ENCODE measurements around the gene ASIP.
"Not testable (repeated sequence)": the region's sequence is repeated elsewhere in the genome, so short reads cannot be mapped to it uniquely, and the experiment has no call there.

ASIP gene

GRCh38 chr20:34251619-34252018 is 10.4 kb downstream of the ASIP start:
- DNase-seq (ENCODE audit: low read depth in 1 of 2, low spot score in 1 of 2): no peak
- in situ Hi-C loops (cut with HindIII; ENCODE audit: low pct_unique_long_range_greater_than_20kb, low sequenced_read_pairs): no loop called here

DNA sequence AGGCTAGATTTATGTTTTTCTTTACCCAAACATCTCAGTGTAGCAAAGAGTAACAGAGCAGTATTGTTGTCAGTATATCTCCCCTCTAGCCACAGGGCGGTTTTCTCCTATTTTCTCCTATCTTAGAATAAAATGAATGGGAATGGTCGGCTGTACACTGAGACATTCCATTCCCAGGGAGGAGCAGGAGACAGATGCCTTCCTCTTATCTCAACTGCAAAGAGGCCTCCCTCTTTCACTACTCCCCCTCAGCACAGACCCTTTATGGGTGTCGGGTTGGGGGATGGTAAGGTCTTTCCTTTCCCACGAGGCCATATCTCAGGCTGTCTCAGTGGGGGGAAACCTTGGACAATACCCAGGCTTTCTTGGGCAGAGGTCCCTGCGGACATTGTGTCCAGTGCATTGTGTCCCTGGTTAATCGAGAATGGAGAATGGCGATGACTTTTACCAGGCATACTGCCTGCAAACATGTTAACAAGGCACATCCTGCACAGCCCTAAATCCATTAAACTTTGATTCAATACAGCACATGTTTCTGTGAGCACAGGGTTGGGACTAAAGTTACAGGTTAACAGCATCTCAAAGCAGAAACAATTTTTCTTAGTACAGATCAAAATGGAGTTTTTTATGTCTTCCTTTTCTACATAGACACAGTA is 11.3 kb downstream of the ASIP start:
- in situ Hi-C loops (cut with HindIII; ENCODE audit: low pct_unique_long_range_greater_than_20kb, low sequenced_read_pairs); DNase-seq (ENCODE audit: low read depth in 1 of 2, low spot score in 1 of 2): not testable (repeated sequence)

More at GRCh38 chr20:34251619-34252018, 10.4 kb downstream of the ASIP start:
- TF ChIP-seq JUND (IDR thresholded peaks at IDR 0.05; ENCODE audit: low read depth): no peak

DNA sequence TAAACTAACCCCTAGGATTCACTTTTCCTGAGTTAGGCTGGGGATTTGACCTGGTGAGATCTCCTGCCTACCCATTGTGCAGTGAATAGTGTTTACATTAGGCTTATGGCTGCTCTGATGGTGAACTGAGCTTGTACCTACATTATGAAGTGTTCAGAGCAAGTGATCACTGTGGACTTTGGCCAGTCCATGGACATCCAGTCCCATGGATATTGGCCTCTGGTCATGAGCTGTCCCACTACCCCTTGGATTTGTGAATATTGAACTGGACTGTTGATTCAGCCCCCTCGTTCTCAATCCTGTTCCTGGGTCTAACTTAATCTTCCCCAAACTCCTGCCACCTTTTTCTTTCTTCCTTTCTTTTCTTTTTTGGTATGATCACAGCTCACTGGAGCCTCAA is 13.8 kb downstream of the ASIP start:
- no peak for TF ChIP-seq JUND (IDR thresholded peaks at IDR 0.05; ENCODE audit: low read depth)
- no peak for DNase-seq (ENCODE audit: low read depth in 1 of 2, low spot score in 1 of 2)
- in situ Hi-C loops (cut with HindIII; ENCODE audit: low pct_unique_long_range_greater_than_20kb, low sequenced_read_pairs): no loop called here

DNA sequence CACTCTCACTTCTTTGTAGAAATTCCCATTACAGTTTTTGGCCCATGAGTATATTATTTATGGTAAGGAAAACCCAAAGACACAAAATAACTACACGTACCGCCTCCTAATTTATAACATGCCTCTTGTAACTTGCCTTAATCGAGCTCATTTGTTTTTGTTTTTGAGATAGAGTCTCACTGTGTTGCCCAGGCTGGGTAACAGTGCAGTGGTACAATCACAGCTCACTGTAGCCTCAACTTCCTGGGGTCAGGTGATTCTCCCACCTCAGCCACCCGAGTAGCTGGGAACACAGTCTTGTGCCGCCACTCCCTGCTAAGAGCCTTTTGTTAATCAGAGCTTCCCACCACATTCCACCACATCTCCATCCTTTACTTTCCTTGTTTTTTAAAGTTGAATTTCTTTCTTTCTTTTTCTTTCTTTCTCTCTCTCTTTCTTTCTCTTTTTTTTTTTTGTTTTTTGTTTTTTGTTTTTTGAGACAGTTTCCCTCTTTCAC is 15.5 kb downstream of the ASIP start:
- no peak for TF ChIP-seq JUND (IDR thresholded peaks at IDR 0.05; ENCODE audit: low read depth)
- in situ Hi-C loops (cut with HindIII; ENCODE audit: low pct_unique_long_range_greater_than_20kb, low sequenced_read_pairs): no loop called here
- DNase-seq (ENCODE audit: low read depth in 1 of 2, low spot score in 1 of 2): no peak

DNA sequence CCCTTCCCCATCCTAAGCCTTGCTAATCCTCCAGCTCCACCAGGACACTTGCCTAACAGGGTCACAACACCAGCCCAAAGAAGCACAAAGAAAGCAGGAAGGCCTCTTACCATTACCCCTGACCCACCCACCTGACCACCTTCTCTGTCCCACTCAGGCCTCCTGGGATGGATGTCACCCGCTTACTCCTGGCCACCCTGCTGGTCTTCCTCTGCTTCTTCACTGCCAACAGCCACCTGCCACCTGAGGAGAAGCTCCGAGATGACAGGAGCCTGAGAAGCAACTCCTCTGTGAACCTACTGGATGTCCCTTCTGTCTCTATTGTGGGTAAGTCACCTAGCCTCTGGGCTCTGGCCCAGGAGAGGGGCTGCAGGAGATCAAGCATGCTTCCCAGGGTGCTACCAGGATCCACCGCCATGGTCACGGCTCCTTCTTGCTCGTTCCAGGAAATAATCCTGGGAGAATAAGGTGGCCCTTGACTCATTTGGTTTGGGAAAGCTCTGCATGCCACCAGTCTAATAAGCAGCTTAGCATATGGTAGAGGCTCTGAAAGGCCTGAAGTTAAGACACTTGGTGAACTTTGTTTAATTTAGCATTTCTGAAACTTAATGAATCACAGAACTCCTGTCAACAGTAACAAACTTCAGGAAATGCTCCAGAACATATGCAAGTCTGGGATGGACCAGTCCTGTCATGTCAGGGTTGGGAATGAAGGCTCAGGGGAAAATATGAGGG is 19.2 kb downstream of the ASIP start:
- no peak for DNase-seq (ENCODE audit: low read depth in 1 of 2, low spot score in 1 of 2)
- in situ Hi-C loops (cut with HindIII; ENCODE audit: low pct_unique_long_range_greater_than_20kb, low sequenced_read_pairs): no loop called here
- no peak for TF ChIP-seq JUND (IDR thresholded peaks at IDR 0.05; ENCODE audit: low read depth)

DNA sequence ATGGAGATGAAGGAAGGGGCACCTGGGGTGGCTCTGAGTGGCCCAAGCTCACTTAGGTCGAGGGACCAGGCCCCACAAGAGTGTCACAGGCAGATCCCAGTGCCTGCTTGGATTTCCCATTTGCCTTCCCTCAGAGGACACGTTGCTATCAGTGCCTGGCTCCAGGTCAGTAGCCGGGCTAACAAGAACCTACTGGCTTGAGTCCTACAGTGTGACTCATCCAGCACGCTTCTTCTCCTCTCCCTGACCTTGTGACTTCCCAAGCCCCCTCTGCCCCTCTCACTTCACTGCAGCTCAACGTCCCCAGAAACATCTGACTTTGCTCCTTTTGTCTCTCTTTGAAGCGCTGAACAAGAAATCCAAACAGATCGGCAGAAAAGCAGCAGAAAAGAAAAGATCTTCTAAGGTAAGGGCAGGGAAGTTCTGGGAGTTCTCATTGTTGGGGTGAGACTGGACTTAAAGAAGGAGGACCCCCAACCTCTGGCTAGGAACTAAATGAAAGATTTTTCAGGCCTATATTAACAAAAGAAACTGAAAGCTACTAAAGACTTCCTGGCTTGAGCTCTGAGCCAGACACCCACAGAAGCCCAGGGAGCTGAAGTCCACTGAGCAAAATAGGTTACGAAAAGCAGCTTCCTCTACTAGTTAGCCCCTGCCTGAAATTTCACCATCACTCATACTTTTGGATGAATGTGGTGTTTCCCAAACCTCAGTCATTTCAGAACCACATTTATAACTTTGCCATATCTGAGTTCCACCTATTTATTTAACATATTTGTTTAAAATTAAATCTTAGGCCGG is 21.5 kb downstream of the ASIP start:
- TF ChIP-seq JUND (IDR thresholded peaks at IDR 0.05; ENCODE audit: low read depth): no peak
- in situ Hi-C loops (cut with HindIII; ENCODE audit: low pct_unique_long_range_greater_than_20kb, low sequenced_read_pairs): no loop called here
- no peak for DNase-seq (ENCODE audit: low read depth in 1 of 2, low spot score in 1 of 2)

DNA sequence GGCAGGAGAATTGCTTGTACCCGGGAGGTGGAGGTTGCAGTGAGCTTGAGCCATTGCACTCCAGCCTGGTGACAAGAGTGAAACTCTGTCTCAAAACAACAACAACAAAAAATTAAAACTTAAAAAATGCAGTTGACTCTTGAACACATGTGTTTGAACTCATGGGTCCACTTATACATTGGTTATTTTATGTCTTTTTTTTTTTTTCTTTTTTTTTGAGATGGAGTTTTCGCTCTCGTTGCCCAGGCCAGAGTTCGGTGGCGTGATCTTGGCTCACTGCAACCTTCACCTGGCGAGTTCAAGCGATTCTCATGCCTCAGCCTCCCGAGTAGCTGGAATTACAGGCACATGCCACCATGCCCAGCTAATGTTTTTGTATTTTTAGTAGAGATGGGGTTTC is 22.2 kb downstream of the ASIP start:
- DNase-seq (ENCODE audit: low read depth in 1 of 2, low spot score in 1 of 2); in situ Hi-C loops (cut with HindIII; ENCODE audit: low pct_unique_long_range_greater_than_20kb, low sequenced_read_pairs): not testable (repeated sequence)

- in situ Hi-C loops (cut with HindIII; ENCODE audit: low pct_unique_long_range_greater_than_20kb, low sequenced_read_pairs): no loop called here
- TF ChIP-seq JUND (IDR thresholded peaks at IDR 0.05; ENCODE audit: low read depth): no peak
- no peak for DNase-seq (ENCODE audit: low read depth in 1 of 2, low spot score in 1 of 2)
Measured at GRCh38 chr20:34264141-34264540, 22.9 kb downstream of the ASIP start.

DNA sequence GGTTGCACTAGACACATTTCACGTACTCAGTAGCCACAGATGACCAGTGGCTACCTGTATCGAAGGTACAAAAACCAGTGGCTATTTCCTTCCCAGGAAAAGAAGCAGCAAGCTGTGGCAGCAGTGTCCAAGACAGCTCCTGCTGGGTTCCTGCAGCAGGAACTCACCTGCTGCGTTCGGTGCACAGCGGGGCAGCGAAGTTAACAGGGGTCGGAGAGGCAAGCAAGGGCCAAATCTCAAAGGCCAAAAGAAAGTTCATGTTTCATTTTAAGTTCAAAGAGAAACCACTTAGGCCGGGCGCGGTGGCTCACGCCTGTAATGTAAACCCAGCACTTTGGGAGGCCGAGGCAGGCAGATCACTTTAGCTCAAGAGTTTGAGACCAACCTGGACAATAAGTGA is 26.9 kb downstream of the ASIP start:
- TF ChIP-seq JUND (IDR thresholded peaks at IDR 0.05; ENCODE audit: low read depth): no peak
- DNase-seq (ENCODE audit: low read depth in 1 of 2, low spot score in 1 of 2): no peak
- in situ Hi-C loops (cut with HindIII; ENCODE audit: low pct_unique_long_range_greater_than_20kb, low sequenced_read_pairs): no loop called here

DNA sequence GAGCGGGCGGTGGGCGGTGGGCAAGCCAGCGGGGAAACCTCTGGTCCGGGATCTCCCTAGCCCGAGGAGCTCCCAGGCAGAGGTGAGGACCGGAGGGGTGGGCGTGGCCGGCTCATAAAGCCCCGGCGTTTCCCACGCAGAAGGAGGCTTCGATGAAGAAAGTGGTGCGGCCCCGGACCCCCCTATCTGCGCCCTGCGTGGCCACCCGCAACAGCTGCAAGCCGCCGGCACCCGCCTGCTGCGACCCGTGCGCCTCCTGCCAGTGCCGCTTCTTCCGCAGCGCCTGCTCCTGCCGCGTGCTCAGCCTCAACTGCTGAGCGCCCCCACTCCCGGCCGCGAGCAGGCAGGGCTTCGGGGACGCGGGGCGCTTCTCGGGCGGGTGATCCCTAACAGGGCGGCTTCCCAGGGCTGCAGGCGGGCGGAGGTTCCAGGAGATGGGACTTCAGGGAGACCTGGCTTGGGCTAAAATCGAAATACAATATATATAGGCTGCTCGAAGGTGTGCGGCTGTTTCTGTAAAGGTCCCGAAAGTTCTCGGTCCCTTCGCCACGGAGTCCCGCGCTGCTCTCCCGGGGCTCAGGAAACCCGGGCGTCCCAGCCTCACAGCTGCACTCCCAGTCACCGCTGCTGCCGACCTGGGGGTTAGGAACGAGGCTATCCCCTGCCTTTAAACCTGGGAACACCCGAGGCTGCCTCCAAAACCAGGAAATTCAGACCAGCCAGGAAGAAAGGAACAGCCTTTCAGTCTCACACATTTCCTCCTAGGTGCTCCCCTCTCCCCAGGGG is 27.8 kb downstream of the ASIP start:
- in situ Hi-C loops (cut with HindIII; ENCODE audit: low pct_unique_long_range_greater_than_20kb, low sequenced_read_pairs): no loop called here
- no peak for DNase-seq (ENCODE audit: low read depth in 1 of 2, low spot score in 1 of 2)
- TF ChIP-seq JUND (IDR thresholded peaks at IDR 0.05; ENCODE audit: low read depth): no peak

DNA sequence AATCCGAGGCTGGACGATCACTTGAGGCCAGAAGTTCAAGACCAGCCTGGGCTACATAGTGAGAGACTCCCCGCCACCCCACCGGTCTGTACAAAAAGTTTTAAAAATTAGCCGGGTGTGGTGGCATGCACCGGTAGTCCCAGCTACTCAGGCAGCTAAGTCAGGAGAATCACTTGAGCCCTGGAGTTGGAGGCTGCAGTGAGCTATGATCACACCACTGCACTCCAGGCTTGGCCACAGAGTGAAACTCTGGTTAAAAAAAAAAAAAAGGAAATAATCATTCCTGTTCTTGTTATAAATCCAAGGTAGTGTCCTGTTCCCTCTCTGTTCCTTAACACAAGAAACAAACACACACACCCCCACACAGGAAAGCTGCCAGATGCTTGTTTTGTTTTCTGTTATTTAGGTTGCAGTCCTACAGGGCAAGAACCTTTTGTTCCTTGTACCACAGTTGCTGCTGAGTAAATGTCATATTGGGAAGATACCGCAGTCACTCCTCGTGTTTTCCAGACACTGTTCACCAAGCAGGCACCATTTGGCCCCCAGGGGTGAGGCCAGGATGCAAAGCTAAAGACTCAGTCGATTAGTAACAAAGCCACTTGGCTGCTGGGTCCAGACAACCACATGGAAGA is 28.9 kb downstream of the ASIP start:
- in situ Hi-C loops (cut with HindIII; ENCODE audit: low pct_unique_long_range_greater_than_20kb, low sequenced_read_pairs): no loop called here
- TF ChIP-seq JUND (IDR thresholded peaks at IDR 0.05; ENCODE audit: low read depth): no peak
- peak in 1 of 2 experiments; percentile 19 for DNase-seq (ENCODE audit: low read depth in 1 of 2, low spot score in 1 of 2)

DNA sequence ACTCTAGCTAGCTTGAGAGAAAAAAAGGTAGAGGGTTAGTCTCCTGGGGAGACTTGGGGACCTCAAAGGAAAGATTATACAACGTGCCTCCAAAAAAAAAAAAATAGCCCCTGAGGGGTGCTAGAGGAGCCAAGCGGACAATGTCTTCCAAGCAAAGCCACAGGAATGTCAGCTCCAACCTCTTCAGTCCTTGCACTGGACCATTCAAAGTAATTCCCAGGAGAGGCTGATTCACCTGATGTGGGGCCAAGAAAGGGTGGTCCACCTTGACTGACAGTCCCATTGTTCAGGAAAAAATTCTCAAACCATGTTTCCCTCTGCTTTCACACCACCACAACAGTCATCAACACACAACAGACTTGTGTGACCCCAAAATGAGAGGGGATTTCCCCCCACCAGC is 30.7 kb downstream of the ASIP start:
- in situ Hi-C loops (cut with HindIII; ENCODE audit: low pct_unique_long_range_greater_than_20kb, low sequenced_read_pairs): no loop called here
- TF ChIP-seq JUND (IDR thresholded peaks at IDR 0.05; ENCODE audit: low read depth): no peak
- no peak for DNase-seq (ENCODE audit: low read depth in 1 of 2, low spot score in 1 of 2)

Data from T47D (cell line).